NCI-H510A treated with DMSO at 0.1 percent for 48 hours (cell line): ENCODE results near the gene LRP10.
A peak's percentile ranks its signal among the peaks of the same experiment; 100 is the strongest.
"Not testable (repeated sequence)": the region's sequence is repeated elsewhere in the genome, so short reads cannot be mapped to it uniquely, and the experiment has no call there.

Source experiments
- DNase-seq: peaks from one replicate; lab custom pipeline; 2025; lab: John Stamatoyannopoulos, UW

LRP10 gene

GRCh38 chr14:22871224-22872032 is at the start of gene LRP10:
Gene LRP10 (plus strand): TSS chr14:22871740. CDS start chr14:22872304, 564 bp downstream.
- DNase-seq, result peak; percentile 94

GRCh38 chr14:22822016-22822570 is 49.4 kb upstream of the LRP10 start:
- no peak for DNase-seq

GRCh38 chr14:22822571-22823098 is 48.9 kb upstream of the LRP10 start:
- DNase-seq, result no peak

GRCh38 chr14:22824711-22825359 is 46.7 kb upstream of the LRP10 start:
- DNase-seq, result no peak

- not testable (repeated sequence) for DNase-seq
Measured at GRCh38 chr14:22829076-22829660, 42.4 kb upstream of the LRP10 start.

- peak; percentile 78 for DNase-seq
Measured at GRCh38 chr14:22829661-22830442, 41.7 kb upstream of the LRP10 start, which contains the start of gene MRPL52. Gene MRPL52 (plus strand): TSS chr14:22829887. CDS start chr14:22829913, 26 bp downstream.

- no peak for DNase-seq
Measured at GRCh38 chr14:22830443-22831010, 41.0 kb upstream of the LRP10 start.

GRCh38 chr14:22835505-22835904 is 36.0 kb upstream of the LRP10 start:
- DNase-seq, result no peak

- no peak for DNase-seq
Measured at GRCh38 chr14:22836301-22837113, 35.0 kb upstream of the LRP10 start, which contains the start of gene MMP14. Gene MMP14 (plus strand): TSS chr14:22836585. CDS start chr14:22836818, 233 bp downstream.

- no peak for DNase-seq
Measured at GRCh38 chr14:22837114-22837749, 34.3 kb upstream of the LRP10 start.

GRCh38 chr14:22837750-22838538 is 33.6 kb upstream of the LRP10 start:
- no peak for DNase-seq

- no peak for DNase-seq
Measured at GRCh38 chr14:22838631-22839041, 32.9 kb upstream of the LRP10 start.

- no peak for DNase-seq
Measured at GRCh38 chr14:22839159-22839779, 32.3 kb upstream of the LRP10 start.

GRCh38 chr14:22841311-22841710 is 30.2 kb upstream of the LRP10 start:
- no peak for DNase-seq

GRCh38 chr14:22841769-22842168 is 29.8 kb upstream of the LRP10 start:
- DNase-seq, result no peak

- no peak for DNase-seq
Measured at GRCh38 chr14:22842211-22843122, 29.1 kb upstream of the LRP10 start.
